NK-92 (cell line): ENCODE results near the gene CYP2S1.
"Not testable (repeated sequence)": the region's sequence is repeated elsewhere in the genome, so short reads cannot be mapped to it uniquely, and the experiment has no call there.

ENCODE experiments used
- DNase-seq: peaks from one replicate; lab custom pipeline; 2025; ENCODE audit not compliant: unreplicated experiment; lab: John Stamatoyannopoulos, UW

CYP2S1 gene

GRCh38 chr19:41192574-41193429 is at the start of gene CYP2S1:
CYP2S1 (plus strand) TSS chr19:41193219; CDS start chr19:41193265, 46 bp downstream.
- no peak for DNase-seq

GRCh38 chr19:41144403-41144802 is 48.6 kb upstream of the CYP2S1 start:
- no peak for DNase-seq

GRCh38 chr19:41149831-41150230 is 43.2 kb upstream of the CYP2S1 start:
- DNase-seq: no peak

DNA sequence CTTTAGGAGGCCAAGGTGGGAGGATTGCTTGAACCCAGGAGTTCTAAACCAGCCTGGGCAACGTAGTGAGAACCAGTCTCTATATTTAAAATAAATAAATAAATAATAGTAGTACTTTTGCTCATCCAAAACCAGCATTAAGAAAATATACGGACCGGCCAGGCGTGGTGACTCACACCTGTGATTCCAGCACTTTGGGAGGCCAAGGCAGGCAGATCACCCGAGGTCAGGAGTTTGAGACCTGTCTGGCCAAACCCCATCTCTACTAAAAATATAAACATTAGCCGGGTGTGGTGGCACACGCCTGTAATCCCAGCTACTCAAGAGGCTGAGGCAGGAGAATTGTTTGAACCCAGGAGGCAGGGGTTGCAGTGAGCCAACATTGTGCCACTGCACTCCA is 42.0 kb upstream of the CYP2S1 start:
- not testable (repeated sequence) for DNase-seq

GRCh38 chr19:41154060-41154459 is 39.0 kb upstream of the CYP2S1 start:
- no peak for DNase-seq

GRCh38 chr19:41156207-41156606 is 36.8 kb upstream of the CYP2S1 start:
- no peak for DNase-seq

DNA sequence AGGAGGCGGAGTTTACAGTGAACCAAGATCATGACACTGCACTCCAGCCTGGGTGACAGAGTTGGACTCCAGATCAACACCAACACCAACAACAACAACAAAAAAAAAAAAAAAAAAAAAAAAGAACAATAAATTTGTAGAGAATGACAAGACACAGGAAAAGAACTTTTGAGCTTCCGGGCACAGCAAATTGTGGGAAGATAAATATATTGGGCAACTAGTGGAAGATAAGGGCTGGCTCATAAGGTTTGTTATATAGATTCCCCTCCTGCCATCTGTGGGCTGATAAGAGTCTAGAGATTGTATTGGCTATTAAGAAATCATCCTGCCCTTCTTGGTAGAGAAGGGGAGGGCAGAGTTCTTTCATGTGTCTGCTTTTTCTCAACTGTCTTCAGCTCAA is 33.1 kb upstream of the CYP2S1 start:
- DNase-seq: no peak

GRCh38 chr19:41161903-41162302 is 31.1 kb upstream of the CYP2S1 start:
- no peak for DNase-seq

- no peak for DNase-seq
Observed at GRCh38 chr19:41166944-41167804, 25.8 kb upstream of the CYP2S1 start.

DNA sequence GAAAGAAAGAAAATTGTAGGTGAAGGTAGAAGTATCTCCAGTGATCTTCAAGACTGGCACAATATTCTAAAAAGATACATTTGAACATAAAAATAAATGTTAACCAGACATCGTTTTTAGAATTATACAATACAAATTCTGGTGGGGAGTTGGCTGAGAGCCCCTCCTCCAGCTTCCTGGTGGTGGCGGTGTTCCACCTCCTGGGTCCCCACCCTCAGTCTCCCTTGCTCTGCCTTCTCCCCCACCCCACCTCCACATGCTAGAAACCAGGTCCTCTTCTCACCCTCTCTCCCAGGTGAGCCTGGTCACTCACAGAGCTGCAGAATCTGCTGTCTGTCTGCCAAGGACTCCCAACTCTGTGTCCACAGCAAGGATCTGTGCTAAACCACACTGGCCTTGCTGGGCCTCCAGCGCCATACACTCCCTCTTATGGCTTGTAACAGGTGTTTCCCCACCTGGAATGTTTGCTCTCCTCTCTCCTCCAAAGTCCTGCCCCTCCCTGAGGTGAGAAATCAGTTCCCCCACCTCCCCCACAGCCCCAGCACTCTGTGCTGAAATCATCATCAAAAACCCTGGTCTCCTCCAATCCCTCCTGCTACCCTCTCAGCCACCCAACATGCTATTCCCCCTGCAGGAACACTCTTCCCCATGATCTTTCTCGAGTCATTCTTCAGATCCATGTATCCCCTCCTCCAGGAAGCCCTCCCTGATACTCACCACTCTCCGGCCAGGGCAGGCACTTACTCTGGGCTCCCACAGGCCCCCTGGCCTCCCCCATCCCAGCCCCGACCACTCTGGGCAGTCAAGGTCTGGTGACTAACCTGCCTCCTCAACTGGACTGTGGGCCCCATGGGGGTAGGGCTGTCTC is 20.5 kb upstream of the CYP2S1 start:
- no peak for DNase-seq

DNA sequence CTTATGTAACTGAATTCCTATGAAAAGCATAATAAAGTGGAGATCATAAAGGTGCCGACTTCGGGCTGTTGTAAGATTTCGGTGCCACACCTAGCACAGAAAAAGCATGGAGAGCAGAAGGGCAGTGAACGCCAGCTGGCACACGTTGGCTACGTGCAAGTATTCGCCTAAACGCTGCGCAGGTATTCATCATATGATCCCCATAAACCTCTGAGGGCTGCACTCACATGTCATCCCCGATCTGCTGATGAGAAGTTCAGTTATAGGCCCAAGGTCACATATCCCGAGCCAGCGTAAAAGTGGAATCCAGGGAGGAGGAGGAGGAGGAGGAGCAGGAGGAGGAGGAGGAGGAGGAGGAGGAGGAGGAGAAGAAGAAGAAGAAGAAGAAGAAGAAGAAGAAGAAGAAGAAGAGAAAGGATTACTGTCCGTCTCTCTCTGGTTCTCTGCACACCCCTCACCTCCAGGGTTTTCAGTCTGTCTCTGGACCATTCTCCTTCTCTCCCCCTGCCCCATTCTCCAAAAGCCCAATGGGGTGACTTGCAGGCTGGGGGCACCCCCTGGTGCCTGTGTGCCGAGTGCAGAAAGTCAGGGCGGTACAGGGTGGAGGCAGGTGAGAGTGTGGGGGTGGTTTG is 18.6 kb upstream of the CYP2S1 start:
- DNase-seq: no peak

DNA sequence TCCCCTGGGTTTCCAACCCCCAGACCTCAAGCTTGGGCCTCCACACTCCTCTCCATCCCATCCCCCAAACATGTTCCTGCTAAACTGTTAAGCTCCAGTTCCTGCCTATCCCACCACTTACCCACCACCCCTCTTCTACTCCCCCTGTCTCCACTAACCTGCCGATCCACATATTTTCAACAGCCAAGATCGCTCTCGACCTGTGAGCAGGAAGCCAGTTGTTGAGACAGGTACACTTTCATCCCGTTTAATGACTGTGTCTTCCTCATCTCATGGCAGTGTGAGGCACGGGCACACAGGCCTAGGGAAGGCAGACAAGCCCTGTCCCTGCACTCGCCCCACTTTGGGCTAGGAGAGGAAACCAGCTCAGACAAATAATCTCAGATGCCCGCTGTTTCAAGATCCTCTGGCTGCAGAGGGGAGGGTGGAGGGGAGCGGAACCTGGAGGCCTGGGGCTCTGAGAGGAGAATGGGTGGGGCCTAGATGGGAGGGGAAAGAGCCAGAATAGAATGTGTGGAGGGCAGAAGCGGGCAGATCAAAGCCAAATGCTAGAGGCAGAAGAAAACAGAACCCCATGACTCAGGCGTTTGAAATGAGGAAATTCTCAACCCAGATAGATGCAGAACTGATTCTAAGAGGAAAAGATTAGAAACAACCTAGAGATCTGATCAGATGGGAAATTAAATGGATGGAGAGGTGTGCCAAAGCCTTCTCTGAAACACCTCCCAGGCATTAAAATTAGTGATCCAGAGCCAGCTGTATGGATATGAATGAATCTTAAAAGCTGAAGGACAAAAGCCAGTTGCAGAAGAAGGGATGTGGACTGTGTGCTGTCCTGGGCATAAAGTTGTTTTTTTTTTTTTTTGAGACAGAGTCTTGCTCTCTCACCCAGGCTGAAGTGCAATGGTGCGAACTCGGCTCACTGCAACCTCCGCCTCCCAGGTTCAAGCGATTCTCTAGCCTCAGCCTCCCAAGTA is 16.9 kb upstream of the CYP2S1 start:
- DNase-seq: no peak

- DNase-seq: not testable (repeated sequence)
Observed at GRCh38 chr19:41180173-41180572, 12.8 kb upstream of the CYP2S1 start.

- DNase-seq: no peak
Observed at GRCh38 chr19:41186971-41187883, 5.8 kb upstream of the CYP2S1 start.

DNA sequence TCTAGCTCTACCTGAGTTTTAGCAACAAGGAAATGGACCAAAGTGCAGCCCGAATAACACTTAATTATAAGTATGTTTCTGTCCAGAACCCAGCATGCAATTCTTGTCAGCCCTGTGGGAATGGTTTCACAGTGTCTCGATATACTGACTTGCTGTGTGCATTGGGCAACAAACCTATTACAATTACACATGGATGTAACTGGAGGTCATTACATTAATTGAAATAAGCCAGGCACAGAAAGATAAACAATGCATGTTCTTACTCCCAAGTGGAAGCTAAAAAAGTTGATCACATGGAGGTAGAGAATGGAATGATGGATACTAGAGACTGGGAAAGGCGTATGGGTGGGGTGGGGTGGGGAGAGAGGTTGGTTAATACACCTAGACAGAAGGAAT is 5.1 kb upstream of the CYP2S1 start:
- DNase-seq: no peak

- no peak for DNase-seq
Observed at GRCh38 chr19:41189425-41190065, 3.5 kb upstream of the CYP2S1 start.

GRCh38 chr19:41193430-41194156 is 574 bp downstream of the CYP2S1 start:
- DNase-seq: no peak
